Stomach (tissue), 9 donors: ENCODE results near the gene PANK2. TPM values are rescaled to one million over a fixed set of nuclear protein-coding genes. Genes with fewer than 3 reads are reported as not detected.
A peak's percentile ranks its signal among the peaks of the same experiment; 100 is the strongest.
"Not testable (repeated sequence)": the region's sequence is repeated elsewhere in the genome, so short reads cannot be mapped to it uniquely, and the experiment has no call there.

Experiments
- DNase-seq, 2 donors: peaks; one replicate each; pipeline versions ENCODE4 v3.0.0 to v3.0.0-alpha.2; 2013 to 2019
- H3K27ac ChIP-seq, 5 donors: fragments of 200-600 bp in 4 of 5; sonication (generic) in 4 of 5; one replicate each; pipeline ENCODE4 v1.5.1; 2013 to 2019; ENCODE audit warnings: mild to moderate bottlenecking in 1 of 5, moderate library complexity in 1 of 5
- H3K27me3 ChIP-seq, 3 donors: fragments of 200-600 bp; sonication (generic); one replicate each; pipeline ENCODE4 v1.5.1; 2017 to 2019; ENCODE audit warnings: mixed run types in 1 of 3
- H3K36me3 ChIP-seq, 4 donors: fragments of 200-600 bp; sonication (generic); 1 replicate in 3 of 4; 2 replicates in 1 of 4; pipeline ENCODE4 v1.5.1; 2016 to 2019
- H3K4me1 ChIP-seq, 4 donors: fragments of 200-600 bp; sonication (generic); one replicate each; pipeline ENCODE4 v1.5.1; 2016 to 2019
- H3K4me3 ChIP-seq, 4 donors: fragments of 200-600 bp; sonication (generic) in 3 of 4; one replicate each; pipeline ENCODE4 v1.5.1; 2016 to 2019; ENCODE audit warnings: mild to moderate bottlenecking in 1 of 4
- H3K9me3 ChIP-seq, 4 donors: fragments of 200-600 bp; sonication (generic); one replicate each; pipeline ENCODE4 v1.5.1; 2016 to 2019
- EP300 ChIP-seq: sonication (generic); formaldehyde crosslinking; IDR thresholded peaks from one replicate; pipeline ENCODE4 v1.6.1; 2017; ENCODE audit warnings: antibody characterized with exemption
- POLR2A ChIP-seq, 4 donors: fragments of 450-650 bp; IDR thresholded peaks; one replicate each; pipeline ENCODE4 v1.6.1; 2016; ENCODE audit warnings: antibody characterized with exemption in 4 of 4, control low read depth in 2 of 4, mild to moderate bottlenecking in 1 of 4, moderate library complexity in 1 of 4
- POLR2AphosphoS5 ChIP-seq, 3 donors: sonication (generic); formaldehyde crosslinking; IDR thresholded peaks; one replicate each; pipeline ENCODE4 v1.6.1; 2016; ENCODE audit warnings: antibody characterized with exemption in 3 of 3
- WGBS, 5 donors: extraction: QIAGEN DNeasy Blood & Tissue Kit in 3 of 5; methylation state at CpG; one replicate each; pipeline versions ENCODE4 v1.1.5 to v1.1.7; 2013 to 2018; 5-methylcytosine and 5-hydroxymethylcytosine counted together
- intact Hi-C: fragments of 100-400 bp; cut with DNase I; formaldehyde crosslinking; loops from one replicate; pipeline ENCODE4 v1.15.1; 2023; ENCODE audit warnings: low total_unique reads
- polyA plus RNA-seq, 3 donors: library from polyadenylated mRNA; stranded (reverse); fragments of 200-250 nt; gene quantifications; one replicate each; pipeline ENCODE4 v1.2.3, GENCODE V29; 2013
- total RNA-seq, 5 donors: library from RNA; depleted of rRNA; stranded (reverse); fragments of >200 nt; gene quantifications; one replicate each; pipeline versions ENCODE4 v1.1.0 to v1.2.3, GENCODE V29; 2014 to 2016
- TF ChIP-seq, protein P1 (sequence below), 7 experiments: fragments of 450-650 bp in 4 of 7; fragments of 200-600 bp in 3 of 7; sonication (generic) in 3 of 7; IDR thresholded peaks; one replicate each; pipeline ENCODE4 v1.5.1; 2016 to 2019; ENCODE audit warnings: antibody characterized with exemption in 7 of 7, control low read depth in 2 of 7, mild to moderate bottlenecking in 1 of 7
- donor health status: healthy with polysubstance abuse.
- donor health status: Bipolar disorder and iron deficiency.
- donor health status: healthy.

PANK2 gene
- total and polyA plus RNA-seq, 8 donors, result 8.8 to 68.4 (median 26.8) TPM

DNA sequence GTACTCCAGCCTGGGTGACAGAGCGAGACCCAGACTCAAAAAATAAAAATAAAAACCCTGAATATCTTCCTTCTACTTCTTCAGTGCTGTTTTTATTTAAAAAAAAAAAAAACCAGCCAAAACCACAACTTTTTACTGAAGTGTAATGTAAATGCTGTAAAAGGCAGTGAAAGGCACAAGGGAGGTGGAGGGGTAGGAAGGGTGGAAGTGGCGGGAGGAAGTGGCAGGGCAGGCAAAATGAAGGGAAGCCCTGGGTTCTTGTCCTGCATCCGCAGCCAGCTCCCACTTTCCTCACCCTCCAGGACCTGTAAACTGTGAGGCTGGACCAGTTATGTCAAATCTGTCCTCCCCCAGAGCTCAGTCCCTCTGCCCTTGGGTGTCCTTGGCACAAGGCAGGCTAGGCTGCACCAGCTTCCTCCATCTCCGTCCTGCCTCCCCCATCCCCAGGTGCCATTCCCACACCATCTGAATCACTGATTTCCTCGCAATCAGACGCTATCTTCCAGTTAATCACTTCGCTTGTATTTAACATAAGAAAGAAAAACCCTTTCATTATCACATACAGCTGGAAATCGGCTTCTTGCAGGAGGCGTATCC is 13.7 kb upstream of the PANK2 start:
- 60 to 72% (median 69%) methylated on average over 9 of the region's 9 CpGs for WGBS, 5 donors

DNA sequence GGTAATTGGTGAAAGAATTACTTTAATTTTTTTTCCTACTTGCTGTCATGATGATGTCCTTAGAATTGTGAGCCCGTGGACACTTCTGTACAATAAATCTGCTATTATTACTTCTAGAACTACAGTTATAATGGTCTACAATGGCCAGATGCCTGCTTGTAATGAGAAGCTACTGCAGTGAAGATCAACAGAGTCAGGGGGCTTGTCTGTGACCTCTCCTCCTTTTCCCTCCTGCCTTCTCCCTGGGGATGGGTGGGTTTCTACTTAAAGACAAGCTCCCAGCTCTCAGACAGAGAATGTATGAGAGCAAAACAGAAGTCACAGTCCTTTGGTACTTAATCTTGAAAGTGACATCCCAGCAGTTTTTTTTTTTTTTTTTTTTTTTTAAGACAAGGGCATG is 13.2 kb upstream of the PANK2 start:
- WGBS, 5 donors, result 53 to 86% (median 63%) methylated on average over 1 of the region's 1 CpG

More for the DNA sequence above, 13.7 kb upstream of the PANK2 start:
- Histone ChIP-seq H3K27me3 (no peaks in the 10 kb centered on the region), H3K9me3 (no peaks in the 10 kb centered on the region), H3K4me3 (no peak overlapping the region), H3K4me1 (peaks cover 0 to 12% (median 4%) of the 10 kb centered on the region in 4 donors), H3K36me3 (peaks cover 0 to 54% (median 42%) of the 10 kb centered on the region in 4 donors), H3K27ac (no peak overlapping the region)
- no peak for DNase-seq
- TF ChIP-seq EP300 (no peak), POLR2A (IDR thresholded peaks at IDR 0.05) (no peak), POLR2AphosphoS5 (IDR thresholded peaks at IDR 0.05) (peak in 1 of 3 donors; percentile 26)
- TF ChIP-seq, protein P1, sequence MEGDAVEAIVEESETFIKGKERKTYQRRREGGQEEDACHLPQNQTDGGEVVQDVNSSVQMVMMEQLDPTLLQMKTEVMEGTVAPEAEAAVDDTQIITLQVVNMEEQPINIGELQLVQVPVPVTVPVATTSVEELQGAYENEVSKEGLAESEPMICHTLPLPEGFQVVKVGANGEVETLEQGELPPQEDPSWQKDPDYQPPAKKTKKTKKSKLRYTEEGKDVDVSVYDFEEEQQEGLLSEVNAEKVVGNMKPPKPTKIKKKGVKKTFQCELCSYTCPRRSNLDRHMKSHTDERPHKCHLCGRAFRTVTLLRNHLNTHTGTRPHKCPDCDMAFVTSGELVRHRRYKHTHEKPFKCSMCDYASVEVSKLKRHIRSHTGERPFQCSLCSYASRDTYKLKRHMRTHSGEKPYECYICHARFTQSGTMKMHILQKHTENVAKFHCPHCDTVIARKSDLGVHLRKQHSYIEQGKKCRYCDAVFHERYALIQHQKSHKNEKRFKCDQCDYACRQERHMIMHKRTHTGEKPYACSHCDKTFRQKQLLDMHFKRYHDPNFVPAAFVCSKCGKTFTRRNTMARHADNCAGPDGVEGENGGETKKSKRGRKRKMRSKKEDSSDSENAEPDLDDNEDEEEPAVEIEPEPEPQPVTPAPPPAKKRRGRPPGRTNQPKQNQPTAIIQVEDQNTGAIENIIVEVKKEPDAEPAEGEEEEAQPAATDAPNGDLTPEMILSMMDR (IDR thresholded peaks at IDR 0.05), result no peak
- intact Hi-C loops, result no loop called here

GRCh38 chr20:3876676-3877075 is 12.5 kb upstream of the PANK2 start:
- no peak overlapping the region for H3K4me3 ChIP-seq
- peaks cover 0 to 43% (median 32%) of the 10 kb centered on the region in 4 donors for H3K36me3 ChIP-seq
- no peaks in the 10 kb centered on the region for H3K27me3 ChIP-seq
- intact Hi-C loops, result no loop called here
- H3K4me1 ChIP-seq, result peaks cover 0 to 12% (median 4%) of the 10 kb centered on the region in 4 donors
- H3K27ac ChIP-seq, result no peak overlapping the region
- DNase-seq, result no peak
- TF ChIP-seq POLR2A (IDR thresholded peaks at IDR 0.05) (no peak), POLR2AphosphoS5 (IDR thresholded peaks at IDR 0.05) (no peak), EP300 (no peak)
- TF ChIP-seq, protein P1 (IDR thresholded peaks at IDR 0.05), result no peak
- no peaks in the 10 kb centered on the region for H3K9me3 ChIP-seq

More for the DNA sequence above, 13.2 kb upstream of the PANK2 start:
- H3K4me1 ChIP-seq, result peaks cover 0 to 12% (median 4%) of the 10 kb centered on the region in 4 donors
- H3K9me3 ChIP-seq, result no peaks in the 10 kb centered on the region
- H3K36me3 ChIP-seq, result peaks cover 0 to 50% (median 39%) of the 10 kb centered on the region in 4 donors
- DNase-seq, result no peak
- H3K27me3 ChIP-seq, result no peaks in the 10 kb centered on the region
- H3K27ac ChIP-seq, result no peak overlapping the region
- intact Hi-C loops, result no loop called here
- no peak overlapping the region for H3K4me3 ChIP-seq
- TF ChIP-seq POLR2AphosphoS5 (IDR thresholded peaks at IDR 0.05), result no peak
- no peak for TF ChIP-seq EP300
- TF ChIP-seq, protein P1 (IDR thresholded peaks at IDR 0.05), result no peak
- no peak for TF ChIP-seq POLR2A (IDR thresholded peaks at IDR 0.05)

GRCh38 chr20:3878921-3879274 is 10.3 kb upstream of the PANK2 start:
- H3K4me3 ChIP-seq, DNase-seq, H3K27me3 ChIP-seq, intact Hi-C loops, H3K27ac ChIP-seq, H3K9me3 ChIP-seq: not testable (repeated sequence)
- Histone ChIP-seq H3K36me3 (peaks cover 0 to 21% (median 12%) of the 10 kb centered on the region in 4 donors), H3K4me1 (peaks cover 0 to 11% (median 4%) of the 10 kb centered on the region in 4 donors)
- 91 to 100% (median 98%) methylated on average over 4 of the region's 4 CpGs for WGBS, 5 donors

- no peak for TF ChIP-seq POLR2AphosphoS5 (IDR thresholded peaks at IDR 0.05)
- intact Hi-C loops, result no loop called here
- 93 to 99% (median 96%) methylated on average over 3 of the region's 3 CpGs for WGBS, 5 donors
- Histone ChIP-seq H3K27me3 (no peaks in the 10 kb centered on the region), H3K36me3 (no peaks in the 10 kb centered on the region), H3K4me1 (peaks cover 9 to 24% (median 18%) of the 10 kb centered on the region in 4 donors), H3K9me3 (no peaks in the 10 kb centered on the region), H3K27ac (no peak overlapping the region), H3K4me3 (no peak overlapping the region)
- DNase-seq, result no peak
Observed at GRCh38 chr20:3885715-3886114, 3.5 kb upstream of the PANK2 start.
